ENCODE results near the gene PLXNA4.
"Not testable (repeated sequence)": the region's sequence is repeated elsewhere in the genome, so short reads cannot be mapped to it uniquely, and the experiment has no call there.

PLXNA4 gene

GRCh38 chr7:132168239-132168638 lies 408.0 kb downstream of the PLXNA4 start:
- no peak overlapping the region for H3K4me3 ChIP-seq (ENCODE audit: low read depth, low read length)
- no peaks in the 10 kb centered on the region for H3K4me1 ChIP-seq (ENCODE audit: control insufficient read depth, insufficient read depth, low read length)
- ChIA-PET POLR2A (no interaction called here), CTCF (no interaction called here)
- H3K36me3 ChIP-seq (ENCODE audit: control insufficient read depth in 2 of 2, insufficient read depth in 1 of 2, low read length in 2 of 2): no peaks in the 10 kb centered on the region
- no peaks in the 10 kb centered on the region for H3K9me3 ChIP-seq (ENCODE audit: control insufficient read depth, insufficient read depth, low read depth, low read length)
- TF ChIP-seq REST (tag by site-specific recombination; IDR thresholded peaks at IDR 0.05): no peak
- TF ChIP-seq ZNF394 (tag by site-specific recombination; IDR thresholded peaks at IDR 0.05; ENCODE audit: borderline replicate concordance): no peak
- TF ChIP-seq ZNF354C (tag by site-specific recombination; IDR thresholded peaks at IDR 0.05; ENCODE audit: borderline replicate concordance, low read depth): no peak
- TF ChIP-seq ZNF747 (tag by site-specific recombination; IDR thresholded peaks at IDR 0.05): no peak
- no peak for TF ChIP-seq ZNF24 (tag by site-specific recombination; IDR thresholded peaks at IDR 0.05)
- TF ChIP-seq ZNF398 (tag by site-specific recombination; IDR thresholded peaks at IDR 0.05): no peak
- TF ChIP-seq SP2 (tag by site-specific recombination; IDR thresholded peaks at IDR 0.05): no peak
- no peak for TF ChIP-seq ZBTB17 (tag by site-specific recombination; IDR thresholded peaks at IDR 0.05)
- no peak for TF ChIP-seq ZNF138 (tag by site-specific recombination; IDR thresholded peaks at IDR 0.05; ENCODE audit: borderline replicate concordance)
- no peak for TF ChIP-seq ZNF792 (tag by site-specific recombination; IDR thresholded peaks at IDR 0.05)
- TF ChIP-seq ZNF704 (tag by site-specific recombination; IDR thresholded peaks at IDR 0.05): no peak
- no peak for TF ChIP-seq HOXC10 (CRISPR knock-in tag; IDR thresholded peaks at IDR 0.05)
- TF ChIP-seq ZNF768 (tag by site-specific recombination; IDR thresholded peaks at IDR 0.05): no peak
- TF ChIP-seq ZNF169 (tag by site-specific recombination; IDR thresholded peaks at IDR 0.05): no peak
- no peak for TF ChIP-seq ZSCAN16 (tag by site-specific recombination; IDR thresholded peaks at IDR 0.05)
- no peak for TF ChIP-seq ZNF335 (tag by site-specific recombination; conservative IDR thresholded peaks at IDR 0.05)
- TF ChIP-seq KLF16 (tag by site-specific recombination; IDR thresholded peaks at IDR 0.05): no peak
- no peak for TF ChIP-seq ZNF311 (tag by site-specific recombination; IDR thresholded peaks at IDR 0.05; ENCODE audit: borderline replicate concordance)
- no peak overlapping the region for H3K27ac ChIP-seq (ENCODE audit: extremely low read depth, low read depth, low read length)

- H3K27ac ChIP-seq (ENCODE audit: extremely low read depth, low read depth, low read length); CTCF ChIA-PET; H3K4me3 ChIP-seq (ENCODE audit: low read depth, low read length); H3K4me1 ChIP-seq (ENCODE audit: control insufficient read depth, insufficient read depth, low read length); H3K9me3 ChIP-seq (ENCODE audit: control insufficient read depth, insufficient read depth, low read depth, low read length); POLR2A ChIA-PET; H3K36me3 ChIP-seq (ENCODE audit: control insufficient read depth in 2 of 2, insufficient read depth in 1 of 2, low read length in 2 of 2): not testable (repeated sequence)
- TF ChIP-seq ZNF449 (tag by site-specific recombination; IDR thresholded peaks at IDR 0.05): peak; percentile 96
These were observed 410.6 kb downstream of the PLXNA4 start for GRCh38 chr7:132165695-132166094.

Data from HEK293 (cell line).